Measurements from ENCODE around the gene CAPN12.

DNA sequence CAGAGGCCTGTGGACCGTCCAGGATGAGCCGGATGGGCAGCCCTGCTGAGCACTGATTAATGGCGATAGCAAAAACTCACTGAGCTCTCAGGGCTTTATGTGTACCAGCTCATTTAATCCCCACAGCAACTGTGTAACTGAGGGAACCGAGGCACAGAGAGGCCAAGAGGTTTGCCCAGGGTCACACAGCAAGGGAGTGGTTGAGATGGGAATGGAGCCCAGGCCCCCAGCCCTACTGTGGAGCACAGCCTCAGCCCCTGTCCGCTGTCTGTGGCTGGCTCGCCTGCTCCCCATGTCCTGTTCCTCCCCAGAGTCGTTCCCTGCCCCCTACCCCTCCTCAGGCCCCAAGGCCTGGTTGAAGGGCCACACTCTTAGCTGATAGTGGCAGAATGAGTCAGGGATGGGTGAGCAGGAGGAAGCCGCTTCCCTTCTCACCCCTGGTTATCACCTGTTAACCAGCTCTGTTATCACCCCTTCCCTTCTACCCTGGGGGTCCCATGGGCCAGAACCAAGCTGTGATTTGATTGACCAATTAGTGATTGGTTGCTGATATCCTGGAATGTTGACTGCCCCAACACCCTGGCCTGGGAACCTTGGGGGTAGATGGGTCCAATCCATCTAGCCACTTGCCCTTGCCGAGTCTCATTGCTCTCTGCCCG is 21.2 kb downstream of the CAPN12 start:
- TF ChIP-seq, protein P1, sequence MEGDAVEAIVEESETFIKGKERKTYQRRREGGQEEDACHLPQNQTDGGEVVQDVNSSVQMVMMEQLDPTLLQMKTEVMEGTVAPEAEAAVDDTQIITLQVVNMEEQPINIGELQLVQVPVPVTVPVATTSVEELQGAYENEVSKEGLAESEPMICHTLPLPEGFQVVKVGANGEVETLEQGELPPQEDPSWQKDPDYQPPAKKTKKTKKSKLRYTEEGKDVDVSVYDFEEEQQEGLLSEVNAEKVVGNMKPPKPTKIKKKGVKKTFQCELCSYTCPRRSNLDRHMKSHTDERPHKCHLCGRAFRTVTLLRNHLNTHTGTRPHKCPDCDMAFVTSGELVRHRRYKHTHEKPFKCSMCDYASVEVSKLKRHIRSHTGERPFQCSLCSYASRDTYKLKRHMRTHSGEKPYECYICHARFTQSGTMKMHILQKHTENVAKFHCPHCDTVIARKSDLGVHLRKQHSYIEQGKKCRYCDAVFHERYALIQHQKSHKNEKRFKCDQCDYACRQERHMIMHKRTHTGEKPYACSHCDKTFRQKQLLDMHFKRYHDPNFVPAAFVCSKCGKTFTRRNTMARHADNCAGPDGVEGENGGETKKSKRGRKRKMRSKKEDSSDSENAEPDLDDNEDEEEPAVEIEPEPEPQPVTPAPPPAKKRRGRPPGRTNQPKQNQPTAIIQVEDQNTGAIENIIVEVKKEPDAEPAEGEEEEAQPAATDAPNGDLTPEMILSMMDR (conservative IDR thresholded peaks at IDR 0.05; ENCODE audit: low read length): no peak
- no peak for TF ChIP-seq EZH2phosphoT487 (IDR thresholded peaks at IDR 0.05; ENCODE audit: borderline replicate concordance, low read depth, low read length)
